ENCODE results near the gene CELSR1. TPM values are rescaled to one million over a fixed set of nuclear protein-coding genes. Genes with fewer than 3 reads are reported as not detected.
A peak's percentile ranks its signal among the peaks of the same experiment; 100 is the strongest.

CELSR1 gene
- total and polyA plus RNA-seq, 2 of the 13 experiments (the other 11 are each of a cell fraction or from before 2014, with no cell fraction given) = 0.78 to 1.8 TPM

DNA sequence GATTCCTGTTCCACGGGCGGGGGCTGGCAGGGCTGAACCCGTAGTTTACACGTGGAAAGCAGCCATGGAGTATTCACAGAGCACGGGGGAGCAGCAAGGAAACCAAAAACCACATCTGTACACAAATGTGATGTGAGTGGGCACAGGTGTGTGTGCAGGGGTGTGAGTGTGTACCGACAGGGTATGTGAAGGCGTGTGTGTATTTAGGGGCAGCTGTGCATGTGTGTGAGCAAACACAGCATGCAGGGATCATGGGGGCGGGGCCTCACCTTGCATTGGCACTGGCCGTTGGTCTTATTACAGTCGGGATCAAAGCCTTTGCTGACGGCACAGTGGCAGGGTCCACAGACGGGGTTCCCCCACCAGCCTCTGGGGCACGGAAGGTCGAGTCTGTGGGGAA, 143.5 kb downstream of the CELSR1 start:
- ChIA-PET CTCF (ENCODE audit: low intra/inter-chr PET ratio, low total read pairs) (no interaction called here), POLR2A (interaction anchor here (1.3 kb wide), 1 partner anchor 26 kb away, joined by 3 read pairs; no protein-coding TSS in a partner anchor)
- Histone ChIP-seq H3K4me2 (ENCODE audit: low read depth, low read length) (0 out of 2 replicates have a peak overlapping the region, but pooled peaks have one; percentile 14), H3K9ac (ENCODE audit: insufficient read depth, low read depth, low read length) (no peak overlapping the region), H2AFZ (ENCODE audit: low read length) (no peak overlapping the region), H3K36me3 (replicated peaks in 1 of 2; ENCODE audit: control insufficient read depth in 1 of 2, insufficient read depth in 2 of 2, low read length in 2 of 2) (no peaks in the 10 kb centered on the region), H3K27ac (ENCODE audit: extremely low read length, insufficient read depth, low read length) (no peak overlapping the region), H4K20me1 (ENCODE audit: insufficient read depth, low read length) (no peaks in the 10 kb centered on the region), H3K79me2 (ENCODE audit: insufficient read depth, low read length) (no peaks in the 10 kb centered on the region), H3K27me3 (ENCODE audit: control insufficient read depth in 1 of 2, insufficient read depth in 2 of 2, low read length in 2 of 2) (no peaks in the 10 kb centered on the region; a peak in 1 of 5 replicates), H3K4me3 (replicated peaks in 1 of 3; ENCODE audit: insufficient read depth in 1 of 3, low read depth in 2 of 3, low read length in 3 of 3) (no peak overlapping the region), H3K4me1 (ENCODE audit: insufficient read depth, low read length) (peaks cover 21% of the 10 kb centered on the region), H3K9me3 (ENCODE audit: low read length) (no peaks in the 10 kb centered on the region)
- ATAC-seq = no peak
- in situ Hi-C loops (cut with HindIII; ENCODE audit: extremely low pct_ligation_motif_present, low pct_unique_long_range_greater_than_20kb) (loop anchor here (5.0 kb wide), 1 partner anchor 37 kb away; no protein-coding TSS in a partner anchor), intact Hi-C loops (cut with micrococcal nuclease; ENCODE audit: unreplicated experiment) (no loop called here)
- DNase-seq (ENCODE audit: low spot score) = no peak
- no peak for FAIRE-seq
- TF ChIP-seq ZNF326 (CRISPR knock-in tag; IDR thresholded peaks at IDR 0.05; ENCODE audit: borderline replicate concordance) = no peak
- no peak for TF ChIP-seq ZFP36 (IDR thresholded peaks at IDR 0.05; ENCODE audit: borderline replicate concordance, low read depth, low read length, partially characterized antibody)
- TF ChIP-seq NFE2 (CRISPR knock-in tag; IDR thresholded peaks at IDR 0.05) = no peak
- no peak for TF ChIP-seq RBFOX2 (IDR thresholded peaks at IDR 0.05; ENCODE audit: low read depth, low read length)
- TF ChIP-seq, protein P1, sequence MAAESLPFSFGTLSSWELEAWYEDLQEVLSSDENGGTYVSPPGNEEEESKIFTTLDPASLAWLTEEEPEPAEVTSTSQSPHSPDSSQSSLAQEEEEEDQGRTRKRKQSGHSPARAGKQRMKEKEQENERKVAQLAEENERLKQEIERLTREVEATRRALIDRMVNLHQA (CRISPR knock-in tag; IDR thresholded peaks at IDR 0.05) = no peak
- BruUV-seq (replicated peaks) = no TSS peak
- WGBS (ENCODE audit: low lambda C conversion rate) = 61% methylated on average over 7 of the region's 14 CpGs

DNA sequence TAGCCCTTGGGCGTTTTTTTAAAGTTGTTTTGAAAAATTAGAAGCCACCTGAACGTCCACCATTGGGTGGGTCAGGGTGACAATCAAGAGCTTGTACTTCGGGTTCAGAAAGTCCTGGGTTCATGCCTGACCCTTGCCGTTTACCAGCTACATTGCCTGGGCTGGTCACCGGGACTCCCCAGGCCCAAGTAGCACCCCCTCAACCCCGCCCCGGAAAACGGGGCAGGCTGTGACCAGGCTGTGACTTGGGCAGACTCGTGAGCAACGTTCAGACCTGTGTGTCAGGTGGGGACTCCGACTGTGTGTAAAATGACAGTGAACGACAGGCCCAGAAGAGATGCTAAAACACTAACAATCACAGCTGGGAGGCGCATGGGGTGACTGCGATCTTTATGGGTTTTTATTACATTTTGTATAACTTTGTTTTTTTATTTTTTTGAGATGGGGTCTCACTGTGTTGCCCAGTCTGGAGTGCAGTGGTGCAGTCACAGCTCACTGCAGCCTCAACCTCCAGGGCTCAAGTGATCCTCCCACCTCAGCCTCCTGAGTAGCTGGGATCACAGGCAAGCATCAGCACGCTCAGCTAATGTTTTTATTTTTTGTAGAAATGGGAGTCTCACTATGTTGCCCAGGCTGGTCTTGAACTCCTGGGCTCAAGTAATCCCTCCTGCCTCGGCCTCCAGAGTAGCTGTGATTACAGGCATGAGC, 145.1 kb downstream of the CELSR1 start:
- Histone ChIP-seq H4K20me1 (ENCODE audit: insufficient read depth, low read length) (no peaks in the 10 kb centered on the region), H3K4me1 (ENCODE audit: insufficient read depth, low read length) (peaks cover 21% of the 10 kb centered on the region), H3K9me3 (ENCODE audit: low read length) (no peaks in the 10 kb centered on the region), H3K79me2 (ENCODE audit: insufficient read depth, low read length) (no peaks in the 10 kb centered on the region), H3K27me3 (ENCODE audit: control insufficient read depth in 1 of 2, insufficient read depth in 2 of 2, low read length in 2 of 2) (no peaks in the 10 kb centered on the region), H3K27ac (ENCODE audit: extremely low read length, insufficient read depth, low read length) (no peak overlapping the region), H3K4me3 (replicated peaks in 1 of 3; ENCODE audit: insufficient read depth in 1 of 3, low read depth in 2 of 3, low read length in 3 of 3) (no peak overlapping the region), H2AFZ (ENCODE audit: low read length) (no peak overlapping the region), H3K36me3 (replicated peaks in 1 of 2; ENCODE audit: control insufficient read depth in 1 of 2, insufficient read depth in 2 of 2, low read length in 2 of 2) (no peaks in the 10 kb centered on the region), H3K9ac (ENCODE audit: insufficient read depth, low read depth, low read length) (no peak overlapping the region), H3K4me2 (ENCODE audit: low read depth, low read length) (no peak overlapping the region)
- no peak for FAIRE-seq
- ChIA-PET CTCF (ENCODE audit: low intra/inter-chr PET ratio, low total read pairs) (interaction anchor here (2.3 kb wide), 1 partner anchor 37 kb away, joined by 25 read pairs; no protein-coding TSS in a partner anchor), POLR2A (interaction anchor here (1.3 kb wide), 1 partner anchor 24 kb away, joined by 3 read pairs; no protein-coding TSS in a partner anchor)
- in situ Hi-C loops (cut with HindIII; ENCODE audit: extremely low pct_ligation_motif_present, low pct_unique_long_range_greater_than_20kb) (loop anchor here (5.0 kb wide), 1 partner anchor 35 kb away; no protein-coding TSS in a partner anchor), intact Hi-C loops (cut with micrococcal nuclease; ENCODE audit: unreplicated experiment) (no loop called here)
- no TSS peak for BruUV-seq (replicated peaks)
- 71% methylated on average over 12 of the region's 16 CpGs for WGBS (ENCODE audit: low lambda C conversion rate)
- TF ChIP-seq KLF13 (CRISPR knock-in tag; IDR thresholded peaks at IDR 0.05) (no peak), ZNF121 (CRISPR knock-in tag; IDR thresholded peaks at IDR 0.05) (peak; percentile 93)
- DNase-seq (ENCODE audit: low spot score) = no peak
- ATAC-seq = no peak
